ENCODE measurements around the gene UBALD2.

UBALD2 gene

DNA sequence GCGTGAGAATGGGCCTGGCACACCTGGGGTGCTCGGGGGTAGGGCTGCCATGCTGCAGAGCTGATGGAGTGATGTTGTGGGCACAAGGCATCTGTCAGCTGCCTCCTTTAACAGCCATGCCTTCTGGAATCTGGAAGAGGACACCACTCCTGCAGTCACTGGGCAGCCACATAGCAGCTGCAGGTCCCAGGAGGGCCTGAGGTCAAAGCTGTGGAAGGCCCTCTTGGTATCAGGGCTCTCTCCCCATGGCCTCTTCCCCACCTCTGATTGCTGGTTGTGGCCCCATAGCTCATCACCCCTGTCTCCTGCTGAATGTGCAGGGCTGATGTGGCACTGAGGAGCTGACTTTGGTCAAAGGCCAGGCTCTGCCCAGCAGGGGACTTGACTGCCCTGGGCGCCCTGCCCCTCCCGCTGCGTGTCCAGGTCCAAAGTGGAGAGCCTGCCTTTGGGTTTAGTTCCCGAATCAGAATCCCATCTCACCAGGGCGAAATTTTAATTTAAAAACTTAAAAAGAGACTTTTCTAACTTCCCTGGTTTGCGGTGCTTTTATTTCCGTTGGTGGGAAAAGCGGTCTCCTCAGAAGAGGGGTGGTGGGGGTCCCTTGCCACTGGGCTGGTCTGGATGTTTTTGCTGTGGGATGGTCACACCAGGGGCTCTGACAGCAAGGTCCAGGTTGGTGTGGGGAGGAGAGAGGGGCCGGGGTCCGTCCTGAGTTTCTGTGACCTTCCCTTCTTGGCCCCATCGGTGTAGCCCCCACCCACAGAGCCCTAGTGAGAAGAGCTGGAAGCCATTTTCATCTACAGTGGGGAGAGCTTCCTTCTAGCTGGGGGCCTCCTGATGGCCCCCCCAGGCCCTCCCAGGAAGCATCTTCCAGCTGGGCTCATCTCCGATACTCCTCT lies 5.9 kb downstream of the UBALD2 start:
- TF ChIP-seq, protein P1, sequence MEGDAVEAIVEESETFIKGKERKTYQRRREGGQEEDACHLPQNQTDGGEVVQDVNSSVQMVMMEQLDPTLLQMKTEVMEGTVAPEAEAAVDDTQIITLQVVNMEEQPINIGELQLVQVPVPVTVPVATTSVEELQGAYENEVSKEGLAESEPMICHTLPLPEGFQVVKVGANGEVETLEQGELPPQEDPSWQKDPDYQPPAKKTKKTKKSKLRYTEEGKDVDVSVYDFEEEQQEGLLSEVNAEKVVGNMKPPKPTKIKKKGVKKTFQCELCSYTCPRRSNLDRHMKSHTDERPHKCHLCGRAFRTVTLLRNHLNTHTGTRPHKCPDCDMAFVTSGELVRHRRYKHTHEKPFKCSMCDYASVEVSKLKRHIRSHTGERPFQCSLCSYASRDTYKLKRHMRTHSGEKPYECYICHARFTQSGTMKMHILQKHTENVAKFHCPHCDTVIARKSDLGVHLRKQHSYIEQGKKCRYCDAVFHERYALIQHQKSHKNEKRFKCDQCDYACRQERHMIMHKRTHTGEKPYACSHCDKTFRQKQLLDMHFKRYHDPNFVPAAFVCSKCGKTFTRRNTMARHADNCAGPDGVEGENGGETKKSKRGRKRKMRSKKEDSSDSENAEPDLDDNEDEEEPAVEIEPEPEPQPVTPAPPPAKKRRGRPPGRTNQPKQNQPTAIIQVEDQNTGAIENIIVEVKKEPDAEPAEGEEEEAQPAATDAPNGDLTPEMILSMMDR (IDR thresholded peaks at IDR 0.05; ENCODE audit: extremely low read depth, insufficient read depth, missing control alignments) = no peak
- DNase-seq (ENCODE audit: low spot score) = no peak
- in situ Hi-C loops (cut with MboI; ENCODE audit: low pct_unique_long_range_greater_than_20kb, low sequenced_read_pairs, unreplicated experiment) = no loop called here

DNA sequence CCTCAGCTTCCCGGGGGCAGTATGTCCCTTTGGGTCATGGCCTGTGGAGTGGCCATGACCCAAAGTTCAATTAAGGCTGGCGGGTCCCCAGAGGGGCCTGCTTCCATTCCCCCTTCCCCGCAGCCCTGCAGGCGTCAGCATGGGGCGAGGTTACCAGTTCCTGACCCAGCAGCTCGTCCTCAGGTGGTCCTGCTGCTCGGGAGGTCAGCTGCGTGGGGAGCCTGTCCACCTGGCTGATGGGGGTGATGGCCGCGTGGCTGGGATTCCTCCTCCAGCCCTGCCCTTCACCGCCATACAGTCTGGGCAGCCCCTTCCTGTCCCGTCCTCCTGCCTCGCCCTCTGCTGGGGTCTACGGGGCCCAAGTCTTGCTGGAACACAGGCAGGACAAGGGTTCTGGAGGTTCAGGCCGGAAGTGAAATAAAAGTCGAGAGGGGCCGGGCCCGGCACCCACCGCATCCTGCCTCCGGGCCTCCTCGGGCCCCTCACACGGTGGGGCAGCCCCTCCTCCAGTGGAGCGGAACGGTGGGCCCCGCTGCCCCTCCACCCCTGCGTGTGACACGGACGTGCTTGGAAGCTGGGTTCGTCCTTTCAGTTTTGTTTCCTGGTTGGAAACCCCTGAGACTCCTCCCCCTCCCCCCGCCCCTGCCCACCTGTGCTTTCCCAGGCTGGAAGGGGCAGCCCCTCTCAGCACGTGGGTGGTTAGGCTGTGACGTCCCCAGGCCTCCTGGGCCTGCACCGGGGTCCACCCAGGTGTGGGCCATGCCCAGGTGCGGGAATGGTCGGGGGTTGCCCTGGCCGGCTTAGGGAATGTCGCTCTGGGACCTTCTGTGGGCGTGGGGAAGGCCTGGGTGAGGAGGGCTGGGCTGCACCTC lies 6.8 kb downstream of the UBALD2 start:
- TF ChIP-seq, protein P1 (IDR thresholded peaks at IDR 0.05; ENCODE audit: extremely low read depth, insufficient read depth, missing control alignments) = peak; percentile 19
- DNase-seq (ENCODE audit: low spot score) = peak; percentile 92
- in situ Hi-C loops (cut with MboI; ENCODE audit: low pct_unique_long_range_greater_than_20kb, low sequenced_read_pairs, unreplicated experiment) = no loop called here

DNA sequence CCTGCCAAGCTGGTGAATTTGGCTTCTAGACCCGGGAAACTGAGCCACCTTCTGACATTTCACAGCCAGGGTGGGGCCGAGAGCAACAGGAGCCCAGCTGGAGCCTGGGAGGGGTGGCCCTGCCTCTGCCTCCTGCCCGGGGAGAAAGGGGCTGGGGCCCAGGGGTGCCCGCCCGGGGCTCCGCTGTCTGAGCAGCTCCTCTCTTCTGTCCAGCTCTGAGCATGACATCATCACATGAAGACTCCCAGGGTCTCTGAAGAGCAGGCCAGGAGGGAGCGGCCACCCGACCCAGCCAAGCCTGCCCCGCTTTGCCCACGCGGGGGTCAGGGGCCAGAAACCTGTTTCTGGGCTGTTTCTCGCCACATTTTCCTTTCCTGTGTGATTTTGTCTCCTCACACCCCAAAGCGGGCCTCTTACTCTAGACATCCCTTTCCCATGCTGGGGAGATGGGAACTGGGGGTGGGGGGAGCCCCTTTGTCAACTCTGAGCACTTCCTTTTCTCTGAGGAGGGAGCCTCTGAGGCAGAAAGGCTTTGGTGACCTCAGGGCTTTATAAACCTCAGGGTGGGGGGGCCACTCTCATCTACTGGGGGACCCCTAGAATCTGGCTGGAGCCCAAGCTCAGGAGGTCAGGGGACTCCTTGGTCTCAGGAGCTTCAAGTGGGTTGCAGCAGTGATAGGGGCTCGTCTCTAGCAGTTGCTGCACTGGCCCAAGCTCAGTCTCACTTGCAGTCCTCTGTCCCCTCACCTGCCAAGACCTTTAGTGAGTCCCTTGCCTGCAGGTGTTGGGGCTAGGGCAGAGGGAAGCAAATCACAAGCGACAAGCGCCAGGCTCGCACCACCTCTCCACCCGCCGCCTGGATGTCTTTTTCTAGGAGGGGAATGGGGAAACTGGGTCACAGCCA lies 7.6 kb downstream of the UBALD2 start:
- in situ Hi-C loops (cut with MboI; ENCODE audit: low pct_unique_long_range_greater_than_20kb, low sequenced_read_pairs, unreplicated experiment) = no loop called here
- DNase-seq (ENCODE audit: low spot score) = peak; percentile 80
- TF ChIP-seq, protein P1 (IDR thresholded peaks at IDR 0.05; ENCODE audit: extremely low read depth, insufficient read depth, missing control alignments) = no peak

DNA sequence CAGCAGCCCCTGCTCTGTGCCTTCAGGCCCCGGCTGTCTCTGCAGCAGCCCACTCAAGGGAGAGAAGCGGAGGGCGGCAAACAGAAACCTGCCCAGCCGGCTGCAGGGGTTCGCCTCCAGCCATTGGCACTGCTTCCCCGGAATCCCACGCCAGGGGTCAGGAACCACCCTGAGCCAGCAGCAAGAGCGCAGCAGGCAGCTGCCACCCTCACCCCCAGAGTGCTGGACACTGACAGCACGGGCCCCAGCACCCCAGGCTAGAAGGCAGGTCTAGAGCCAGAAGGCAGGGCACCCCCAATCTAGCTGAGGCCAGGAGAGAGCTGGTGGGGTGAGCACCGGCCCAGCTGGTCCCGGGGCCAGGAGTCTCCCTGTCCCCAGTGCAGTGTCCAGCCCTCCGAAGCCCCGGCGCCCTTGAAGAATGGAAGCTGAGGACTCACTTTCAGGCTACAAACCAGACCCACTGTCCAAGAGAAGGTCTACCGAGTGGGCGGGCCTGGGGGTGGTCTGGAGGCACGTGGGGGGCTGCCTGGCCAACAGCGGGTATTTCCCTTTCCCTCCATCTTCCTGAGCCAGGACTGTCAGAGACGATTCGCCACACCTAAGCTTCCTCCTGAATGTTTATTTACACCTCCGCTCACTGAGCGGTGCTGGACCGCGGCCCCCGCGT lies 8.4 kb downstream of the UBALD2 start:
- DNase-seq (ENCODE audit: low spot score) = no peak
- TF ChIP-seq, protein P1 (IDR thresholded peaks at IDR 0.05; ENCODE audit: extremely low read depth, insufficient read depth, missing control alignments) = no peak
- in situ Hi-C loops (cut with MboI; ENCODE audit: low pct_unique_long_range_greater_than_20kb, low sequenced_read_pairs, unreplicated experiment) = no loop called here

DNA sequence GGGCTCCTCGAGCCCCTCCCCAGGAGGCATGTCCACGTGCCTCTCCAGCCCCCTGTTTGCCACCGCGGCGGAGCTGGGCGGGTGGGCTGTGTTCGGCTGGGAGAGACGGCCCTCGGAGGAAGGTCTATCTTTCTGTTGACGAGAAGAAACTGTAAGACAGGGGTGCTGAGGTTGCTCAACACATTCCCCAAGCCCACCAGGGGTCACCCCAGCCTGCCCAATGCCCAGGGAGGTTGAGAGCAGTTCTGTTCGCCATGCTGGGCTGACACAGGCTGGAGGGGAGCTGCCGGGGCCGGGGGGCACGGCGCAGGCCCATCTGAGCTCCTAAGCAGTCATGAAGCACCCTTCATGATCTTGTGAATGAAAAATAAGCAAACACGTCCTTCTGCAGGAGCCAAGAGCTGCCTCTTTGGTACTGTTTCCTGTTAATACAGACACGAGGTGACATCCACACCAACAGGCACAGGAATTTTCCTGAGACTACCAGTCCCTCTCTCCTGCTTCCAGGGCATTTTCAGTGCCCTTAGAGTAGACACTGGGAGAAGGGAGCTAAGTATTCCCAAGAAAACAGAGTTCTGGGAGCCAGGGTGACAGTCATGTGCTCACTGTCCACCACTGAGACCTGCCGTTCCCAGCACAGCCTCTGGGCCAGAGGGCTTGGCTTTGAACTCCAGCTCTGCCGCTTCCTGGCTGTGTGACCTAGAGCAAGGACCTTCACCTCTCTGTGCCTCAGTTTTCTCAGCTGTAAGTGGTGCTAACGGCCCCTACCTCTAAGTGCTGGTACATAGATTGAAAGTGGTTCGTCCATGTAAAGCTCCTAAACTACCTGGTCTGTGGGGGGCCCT lies 9.2 kb downstream of the UBALD2 start:
- no peak for DNase-seq (ENCODE audit: low spot score)
- TF ChIP-seq, protein P1 (IDR thresholded peaks at IDR 0.05; ENCODE audit: extremely low read depth, insufficient read depth, missing control alignments) = no peak
- in situ Hi-C loops (cut with MboI; ENCODE audit: low pct_unique_long_range_greater_than_20kb, low sequenced_read_pairs, unreplicated experiment) = no loop called here
